MM.1S (cell line): Measurements from ENCODE around the gene AKAP5.

ENCODE experiments used
- DNase-seq: peaks from one replicate; pipeline ENCODE4 v3.0.0-alpha.2; 2015
- H2AFZ ChIP-seq: fragments of 300-600 bp; sonication (generic); 2 replicates; pipeline ENCODE4 v1.6.0; 2016; ENCODE audit warnings: antibody characterized with exemption, low read length
- H3F3A ChIP-seq: fragments of 300-600 bp; sonication (generic); 2 replicates; pipeline ENCODE4 v1.6.1; 2016; ENCODE audit warnings: mild to moderate bottlenecking, antibody characterized with exemption, low read length, moderate library complexity, mixed read lengths; ENCODE audit not compliant: insufficient read depth
- H3K27ac ChIP-seq: fragments of 300-600 bp; sonication (generic); 2 replicates; pipeline ENCODE4 v1.5.1; 2016; ENCODE audit warnings: mild to moderate bottlenecking, low read length
- H3K27me3 ChIP-seq: fragments of 300-600 bp; sonication (generic); replicated peaks from 2 replicates; pipeline ENCODE4 v1.6.0; 2016; ENCODE audit warnings: low read length; ENCODE audit not compliant: insufficient read depth
- H3K36me3 ChIP-seq: fragments of 300-600 bp; sonication (generic); replicated peaks from 2 replicates; pipeline ENCODE4 v1.6.1; 2016; ENCODE audit warnings: mild to moderate bottlenecking, low read length, mixed read lengths; ENCODE audit not compliant: insufficient read depth
- H3K4me1 ChIP-seq: fragments of 300-600 bp; sonication (generic); 2 replicates; pipeline ENCODE4 v1.6.1; 2016; ENCODE audit warnings: low read length, mixed read lengths
- H3K4me2 ChIP-seq: fragments of 300-600 bp; sonication (generic); 2 replicates; pipeline ENCODE4 v1.6.0; 2016; ENCODE audit warnings: low read depth, low read length
- H3K4me3 ChIP-seq: fragments of 300-600 bp; sonication (generic); 2 replicates; pipeline ENCODE4 v1.5.1; 2016; ENCODE audit warnings: low read length, mixed read lengths
- H3K79me2 ChIP-seq: fragments of 300-600 bp; sonication (generic); 2 replicates; pipeline ENCODE4 v1.6.1; 2016; ENCODE audit warnings: mixed run types, low read length, mixed read lengths
- H3K9ac ChIP-seq: fragments of 300-600 bp; sonication (generic); 2 replicates; pipeline ENCODE4 v1.6.1; 2016; ENCODE audit warnings: low read length, mixed read lengths
- H3K9me2 ChIP-seq: fragments of 300-600 bp; sonication (generic); replicated peaks from 2 replicates; pipeline ENCODE4 v1.6.1; 2016; ENCODE audit warnings: mild to moderate bottlenecking, low read length, mixed read lengths; ENCODE audit not compliant: insufficient read depth
- H3K9me3 ChIP-seq: fragments of 300-600 bp; sonication (generic); replicated peaks from 2 replicates; pipeline ENCODE4 v1.6.1; 2016; ENCODE audit warnings: mild to moderate bottlenecking, low read length, mixed read lengths; ENCODE audit not compliant: insufficient read depth
- H4K20me1 ChIP-seq: fragments of 300-600 bp; sonication (generic); 2 replicates; pipeline ENCODE4 v1.6.1; 2016; ENCODE audit warnings: mild to moderate bottlenecking, low read length, moderate library complexity, mixed read lengths; ENCODE audit not compliant: insufficient read depth
- CTCF ChIP-seq: fragments of 300-600 bp; sonication (generic); IDR thresholded peaks from 2 replicates; pipeline ENCODE4 v1.5.1; 2016; ENCODE audit warnings: antibody characterized with exemption, low read length, mixed read lengths
- EZH2 ChIP-seq: fragments of 300-600 bp; sonication (generic); optimal IDR thresholded peaks from 2 replicates; pipeline ENCODE3; 2017; ENCODE audit warnings: low read depth, mild to moderate bottlenecking, antibody characterized with exemption, low read length, mixed read lengths
- EZH2phosphoT487 ChIP-seq: fragments of 300-600 bp; sonication (generic); IDR thresholded peaks from 2 replicates; pipeline ENCODE4 v1.6.1; 2018; ENCODE audit warnings: antibody characterized with exemption, low read length

AKAP5 gene

GRCh38 chr14:64504897-64505794 lies 39.8 kb downstream of the AKAP5 start:
- Histone ChIP-seq H3K4me1 (peaks cover 8% of the 10 kb centered on the region), H3K9ac (peak overlapping the region; percentile 99), H3K4me2 (peak overlapping the region; percentile 74), H3K9me2 (no peaks in the 10 kb centered on the region), H2AFZ (no peak overlapping the region), H3K9me3 (no peaks in the 10 kb centered on the region), H3K4me3 (peak overlapping the region; percentile 78), H4K20me1 (no peaks in the 10 kb centered on the region), H3K27ac (peak overlapping the region; percentile 100), H3K27me3 (no peaks in the 10 kb centered on the region), H3K36me3 (no peaks in the 10 kb centered on the region), H3K79me2 (peaks cover 81% of the 10 kb centered on the region), H3F3A (peaks cover 38% of the 10 kb centered on the region)
- peak; percentile 81 for DNase-seq
- TF ChIP-seq CTCF, result no peak
- TF ChIP-seq EZH2, result no peak
- TF ChIP-seq EZH2phosphoT487, result no peak

- peak overlapping the region; percentile 63 for H3K4me3 ChIP-seq
- peak overlapping the region; percentile 91 for H3K4me2 ChIP-seq
- H3K9ac ChIP-seq, result peak overlapping the region; percentile 59; the same call in 1 of the 2 replicates
- no peaks in the 10 kb centered on the region for H3K9me3 ChIP-seq
- H3K27me3 ChIP-seq, result no peaks in the 10 kb centered on the region
- no peaks in the 10 kb centered on the region for H3K36me3 ChIP-seq
- TF ChIP-seq EZH2phosphoT487, result no peak
- no peak for TF ChIP-seq EZH2
- TF ChIP-seq CTCF, result no peak
- H3K79me2 ChIP-seq, result peaks cover 81% of the 10 kb centered on the region
- H3K27ac ChIP-seq, result peak overlapping the region; percentile 100; the same call in 1 of the 2 replicates
- H3K9me2 ChIP-seq, result no peaks in the 10 kb centered on the region
- no peak for DNase-seq
- H3K4me1 ChIP-seq, result peaks cover 22% of the 10 kb centered on the region
- H3F3A ChIP-seq, result peaks cover 35% of the 10 kb centered on the region
- peaks cover 6% of the 10 kb centered on the region; the same call in 1 of the 2 replicates for H4K20me1 ChIP-seq
- no peak overlapping the region for H2AFZ ChIP-seq
Measured at GRCh38 chr14:64506721-64507120, 41.4 kb downstream of the AKAP5 start.

- Histone ChIP-seq H3K79me2 (peaks cover 81% of the 10 kb centered on the region), H3K27ac (peak overlapping the region; percentile 100; the same call in 1 of the 2 replicates), H3K9ac (peak overlapping the region; percentile 59; the same call in 1 of the 2 replicates)
Measured at GRCh38 chr14:64507376-64508156, 42.3 kb downstream of the AKAP5 start.

More at GRCh38 chr14:64507376-64508156, 42.3 kb downstream of the AKAP5 start:
- TF ChIP-seq EZH2phosphoT487 (no peak), CTCF (no peak), EZH2 (no peak)
- no peaks in the 10 kb centered on the region for H3K36me3 ChIP-seq
- H3K4me1 ChIP-seq, result peaks cover 22% of the 10 kb centered on the region
- no peak for DNase-seq
- H3K9me2 ChIP-seq, result no peaks in the 10 kb centered on the region
- peaks cover 7% of the 10 kb centered on the region; the same call in 1 of the 2 replicates for H4K20me1 ChIP-seq
- no peak overlapping the region for H2AFZ ChIP-seq
- H3K9me3 ChIP-seq, result no peaks in the 10 kb centered on the region
- H3F3A ChIP-seq, result peaks cover 27% of the 10 kb centered on the region
- H3K27me3 ChIP-seq, result no peaks in the 10 kb centered on the region
- peak overlapping the region; percentile 63 for H3K4me3 ChIP-seq
- peak overlapping the region; percentile 91 for H3K4me2 ChIP-seq
